ENCODE data around the gene SRRM1.

The SRRM1 gene

GRCh38 chr1:24709791-24710441, 66.8 kb downstream of the SRRM1 start:
- CTCF ChIA-PET: interaction anchor here (0.7 to 2.2 kb wide), 4 partner anchors 21 to 55 kb away, joined by 3 to 7 read pairs (median 3); no protein-coding TSS in a partner anchor
- no peak for DNase-seq (ENCODE audit: extremely low spot score)
- POLR2A ChIA-PET: no interaction called here
- TF ChIP-seq CTCF (IDR thresholded peaks at IDR 0.05; ENCODE audit: control extremely low read depth, extremely low read depth, low read depth, missing control alignments): no peak

- POLR2A ChIA-PET: no interaction called here
- CTCF ChIA-PET: interaction anchor here (0.6 to 2.2 kb wide), 4 partner anchors 9 to 124 kb away, joined by 3 to 7 read pairs (median 4); partner anchors contain the start of gene CLIC4
- DNase-seq (ENCODE audit: extremely low spot score): no peak
- TF ChIP-seq CTCF (IDR thresholded peaks at IDR 0.05; ENCODE audit: control extremely low read depth, extremely low read depth, low read depth, missing control alignments): no peak
Measured at GRCh38 chr1:24711329-24711728, 68.2 kb downstream of the SRRM1 start.

GRCh38 chr1:24713176-24713575, 70.1 kb downstream of the SRRM1 start:
- DNase-seq (ENCODE audit: extremely low spot score): no peak
- TF ChIP-seq CTCF (IDR thresholded peaks at IDR 0.05; ENCODE audit: control extremely low read depth, extremely low read depth, low read depth, missing control alignments): no peak
- ChIA-PET POLR2A (no interaction called here), CTCF (interaction anchor here (1.4 to 3.1 kb wide), 4 partner anchors 12 to 117 kb away, joined by 3 to 13 read pairs (median 4); no protein-coding TSS in a partner anchor)

- CTCF ChIA-PET: interaction anchor here (1.4 to 3.1 kb wide), 5 partner anchors 12 to 117 kb away, joined by 3 to 13 read pairs (median 4); no protein-coding TSS in a partner anchor
- TF ChIP-seq CTCF (IDR thresholded peaks at IDR 0.05; ENCODE audit: control extremely low read depth, extremely low read depth, low read depth, missing control alignments): no peak
- POLR2A ChIA-PET: no interaction called here
- DNase-seq (ENCODE audit: extremely low spot score): no peak
Measured at GRCh38 chr1:24713736-24714135, 70.6 kb downstream of the SRRM1 start.

GRCh38 chr1:24714859-24715520, 71.9 kb downstream of the SRRM1 start:
- CTCF ChIA-PET: interaction anchor here (1.4 to 3.1 kb wide), 3 partner anchors 11 to 27 kb away, joined by 3 to 13 read pairs (median 5); no protein-coding TSS in a partner anchor

More at GRCh38 chr1:24714859-24715520, 71.9 kb downstream of the SRRM1 start:
- POLR2A ChIA-PET: no interaction called here
- DNase-seq (ENCODE audit: extremely low spot score): no peak
- no peak for TF ChIP-seq CTCF (IDR thresholded peaks at IDR 0.05; ENCODE audit: control extremely low read depth, extremely low read depth, low read depth, missing control alignments)

Data from GM10248 (cell line).